Stimulated activated CD4-positive, alpha-beta T cell treated with anti-CD3 and anti-CD28 coated beads, Interleukin-1b, Interleukin-23, amount 100 ng/mL, for 24 hours (primary cell): ENCODE results near the gene MAPK13.
"Not testable (repeated sequence)": the region's sequence is repeated elsewhere in the genome, so short reads cannot be mapped to it uniquely, and the experiment has no call there.

ENCODE experiments used
- DNase-seq, 4 experiments: peaks; one replicate each; pipeline ENCODE4 v3.0.0-alpha.2; 2020; ENCODE audit warnings: low read depth in 4 of 4, low spot score in 1 of 4

The MAPK13 gene

GRCh38 chr6:36114798-36115408, 15.4 kb upstream of the MAPK13 start:
- DNase-seq: no peak

- DNase-seq: no peak
Measured at GRCh38 chr6:36115412-36115811, 14.9 kb upstream of the MAPK13 start.

- DNase-seq: no peak
Measured at GRCh38 chr6:36116066-36116864, 14.0 kb upstream of the MAPK13 start.

- DNase-seq: no peak
Measured at GRCh38 chr6:36116943-36117342, 13.4 kb upstream of the MAPK13 start.

- DNase-seq: no peak
Measured at GRCh38 chr6:36117658-36118549, 12.4 kb upstream of the MAPK13 start.

GRCh38 chr6:36118550-36119107, 11.7 kb upstream of the MAPK13 start:
- DNase-seq: peak in 1 of 4 experiments; percentile 31

- no peak for DNase-seq
Measured at GRCh38 chr6:36119209-36119608, 11.1 kb upstream of the MAPK13 start.

- no peak for DNase-seq
Measured at GRCh38 chr6:36120018-36120417, 10.3 kb upstream of the MAPK13 start.

GRCh38 chr6:36120539-36120938, 9.8 kb upstream of the MAPK13 start:
- peak in 1 of 4 experiments; percentile 55 for DNase-seq

GRCh38 chr6:36120979-36121786, 9.1 kb upstream of the MAPK13 start:
- DNase-seq: peak in 1 of 4 experiments; percentile 48

- DNase-seq: no peak
Measured at GRCh38 chr6:36121787-36122494, 8.4 kb upstream of the MAPK13 start.

GRCh38 chr6:36122495-36123269, 7.6 kb upstream of the MAPK13 start:
- DNase-seq: no peak

GRCh38 chr6:36123270-36124139, 6.8 kb upstream of the MAPK13 start:
- DNase-seq: peak; percentile 70 to 86 (median 80)

- DNase-seq: not testable (repeated sequence)
Measured at GRCh38 chr6:36124346-36124745, 6.0 kb upstream of the MAPK13 start.

GRCh38 chr6:36124881-36125280, 5.4 kb upstream of the MAPK13 start:
- DNase-seq: no peak

- no peak for DNase-seq
Measured at GRCh38 chr6:36125575-36125974, 4.7 kb upstream of the MAPK13 start.

- DNase-seq: no peak
Measured at GRCh38 chr6:36126121-36126520, 4.2 kb upstream of the MAPK13 start.
